Activated naive CD8-positive, alpha-beta T cell treated with anti-CD3 and anti-CD28 coated beads, Interleukin-2, amount 50 U/mL, for 16 hours (primary cell): ENCODE data around the gene NUP153.
"Not testable (repeated sequence)": the region's sequence is repeated elsewhere in the genome, so short reads cannot be mapped to it uniquely, and the experiment has no call there.

Experiments used
- DNase-seq: peaks from one replicate; pipeline ENCODE4 v3.0.0-alpha.2; 2020; ENCODE audit warnings: low read depth, low spot score

NUP153 gene

DNA sequence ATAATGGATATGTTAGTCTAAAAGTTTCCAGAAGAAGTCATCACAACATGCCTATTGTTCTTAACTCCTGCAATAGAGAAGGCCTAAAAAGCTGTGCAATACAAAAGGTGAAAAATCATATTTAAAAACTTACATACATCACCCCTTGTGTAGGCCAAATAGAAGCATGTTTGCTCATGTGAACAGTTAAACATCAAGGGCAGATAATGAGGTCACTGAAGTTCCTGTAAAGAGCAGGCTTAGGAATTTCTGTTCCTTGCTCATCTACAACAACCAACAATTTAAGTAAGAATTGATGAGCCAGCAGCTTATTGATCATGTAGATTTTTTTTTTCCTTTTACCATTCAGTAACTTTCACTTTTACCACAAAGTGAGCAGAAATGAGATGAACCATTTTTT, 7.5 kb upstream of the NUP153 start:
- no peak for DNase-seq

- DNase-seq, result no peak
Observed at GRCh38 chr6:17712576-17712975, 5.9 kb upstream of the NUP153 start.

DNA sequence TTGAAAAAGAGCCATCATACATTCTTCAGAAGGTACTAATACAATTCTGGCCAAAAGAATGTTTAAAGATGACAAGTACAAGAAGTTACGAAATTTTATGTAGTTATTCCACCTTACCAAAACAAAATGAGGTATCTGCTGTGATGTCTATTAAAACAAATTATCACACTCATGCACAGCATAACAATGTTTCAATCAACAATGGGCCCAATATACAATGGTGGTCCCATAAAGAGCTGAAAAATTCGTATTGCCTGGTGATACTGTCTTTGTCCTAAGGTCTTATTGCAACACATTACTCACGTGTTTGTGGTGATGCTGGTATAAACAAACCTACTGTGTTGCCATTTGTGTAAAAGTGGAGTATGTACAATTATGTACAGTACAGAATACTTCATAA, 3.6 kb upstream of the NUP153 start:
- DNase-seq, result no peak

DNA sequence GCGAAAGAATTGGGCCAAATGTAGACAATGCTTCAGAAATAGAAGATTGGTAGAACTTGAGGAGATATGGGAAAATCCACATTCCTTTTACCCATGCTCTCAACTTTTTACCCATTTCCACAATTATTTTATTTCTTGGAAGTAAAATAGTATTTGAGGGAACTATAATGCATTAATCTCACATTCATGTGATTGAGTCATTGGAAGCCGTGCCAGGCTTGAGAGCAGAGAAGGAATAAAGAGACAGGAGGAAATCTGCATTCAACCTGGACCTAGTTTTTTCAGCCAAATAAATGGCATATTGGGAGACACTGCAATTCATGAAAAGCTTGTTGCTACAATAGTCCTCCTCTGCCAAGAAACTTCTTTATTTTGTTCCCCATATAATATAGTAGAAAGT, 2.8 kb upstream of the NUP153 start:
- DNase-seq, result no peak

DNA sequence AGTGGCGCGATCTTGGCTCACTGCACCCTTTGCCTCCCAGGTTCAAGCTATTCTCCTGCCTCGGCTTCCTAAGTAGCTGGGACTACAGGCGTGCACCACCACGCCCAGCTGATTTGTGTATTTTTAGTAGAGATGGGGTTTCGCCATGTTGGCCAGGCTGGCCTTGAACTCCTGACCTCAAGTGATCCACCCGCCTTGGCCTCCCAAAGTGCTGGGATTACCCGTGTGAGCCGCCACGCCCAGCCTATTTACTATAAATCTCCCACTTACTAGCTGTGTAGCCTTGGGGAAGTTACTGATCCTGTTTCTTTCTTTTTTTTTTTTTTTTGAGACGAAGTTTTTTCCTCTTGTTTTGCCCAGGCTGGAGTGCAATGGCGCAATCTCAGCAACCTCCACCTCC, 1.3 kb upstream of the NUP153 start:
- not testable (repeated sequence) for DNase-seq

DNA sequence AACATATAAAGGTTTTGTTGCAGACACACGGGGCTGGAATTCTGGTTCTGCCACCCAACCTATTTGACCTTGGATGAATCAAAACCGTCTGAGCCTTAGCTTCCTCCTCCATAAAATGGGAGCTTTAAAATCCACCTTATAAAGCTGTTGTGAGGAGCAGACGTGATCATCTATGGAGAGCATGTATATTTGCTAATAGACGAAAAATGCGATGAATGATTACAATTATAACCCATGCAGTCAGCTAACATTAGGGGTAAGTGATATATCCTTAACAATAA, 586 bp upstream of the NUP153 start:
- DNase-seq, result no peak

DNA sequence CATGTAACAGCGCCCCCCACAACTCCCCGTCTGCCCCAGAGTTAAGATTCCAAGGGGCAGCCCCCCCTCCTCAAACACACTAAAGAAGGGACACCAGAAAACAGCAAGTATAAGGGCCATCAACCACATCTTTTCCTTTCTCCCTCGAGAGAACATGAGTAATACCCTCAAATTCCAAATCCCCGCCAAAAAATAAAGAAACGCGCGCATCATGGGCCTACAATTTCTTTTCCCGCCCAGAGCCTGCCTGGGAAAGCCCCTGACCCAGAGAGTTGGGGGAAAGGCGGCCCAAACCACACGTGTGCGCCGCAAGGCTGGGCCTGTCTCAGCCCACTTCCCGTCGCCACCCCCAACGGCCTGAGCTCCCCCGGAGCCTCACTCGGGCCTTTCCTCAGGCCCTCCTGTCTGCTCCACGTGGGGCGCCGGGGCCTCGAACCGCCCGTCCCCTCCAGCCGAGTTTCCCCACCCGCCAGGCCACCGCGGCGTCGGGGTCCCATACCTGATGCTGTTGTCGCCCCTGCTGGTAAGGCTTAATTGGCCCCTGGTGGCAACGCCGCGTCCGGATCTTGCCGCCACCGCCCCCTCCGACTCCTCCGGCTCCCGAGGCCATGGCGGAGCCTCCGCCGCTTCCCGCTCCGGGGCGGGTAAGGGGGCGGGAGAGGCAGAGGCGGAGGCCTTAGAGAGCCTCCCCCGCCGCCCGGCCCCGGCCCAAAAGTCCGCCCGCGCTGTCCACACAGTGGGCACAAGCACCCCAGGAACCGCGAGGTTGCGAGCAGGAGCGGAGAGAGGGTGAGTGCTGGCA, 746 bp downstream of the NUP153 start:
- DNase-seq, result peak; percentile 77

- DNase-seq, result no peak
Observed at GRCh38 chr6:17705428-17705777, 1.3 kb downstream of the NUP153 start.

DNA sequence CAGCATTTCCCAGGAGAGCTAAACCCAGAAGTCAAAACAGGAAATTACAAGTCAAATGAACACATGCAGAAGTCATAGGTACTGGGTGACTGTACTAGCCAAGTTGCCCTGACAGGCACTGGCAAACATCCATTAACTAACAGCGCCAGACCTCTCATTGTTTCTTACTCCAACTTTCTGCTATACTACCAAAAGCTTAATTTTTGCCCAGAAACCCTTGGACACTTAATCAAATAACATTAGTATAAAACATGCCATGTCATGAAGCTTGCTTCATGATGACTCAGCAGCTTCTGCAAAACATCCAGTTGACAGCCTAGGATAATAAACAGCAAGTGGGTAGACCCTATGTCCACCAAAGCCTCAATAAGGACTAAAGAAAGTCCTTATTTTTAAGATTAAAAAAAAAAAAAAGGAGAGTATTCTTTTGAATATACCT, 3.5 kb downstream of the NUP153 start:
- DNase-seq, result no peak

GRCh38 chr6:17700421-17701416, 6.0 kb downstream of the NUP153 start:
- DNase-seq, result no peak

DNA sequence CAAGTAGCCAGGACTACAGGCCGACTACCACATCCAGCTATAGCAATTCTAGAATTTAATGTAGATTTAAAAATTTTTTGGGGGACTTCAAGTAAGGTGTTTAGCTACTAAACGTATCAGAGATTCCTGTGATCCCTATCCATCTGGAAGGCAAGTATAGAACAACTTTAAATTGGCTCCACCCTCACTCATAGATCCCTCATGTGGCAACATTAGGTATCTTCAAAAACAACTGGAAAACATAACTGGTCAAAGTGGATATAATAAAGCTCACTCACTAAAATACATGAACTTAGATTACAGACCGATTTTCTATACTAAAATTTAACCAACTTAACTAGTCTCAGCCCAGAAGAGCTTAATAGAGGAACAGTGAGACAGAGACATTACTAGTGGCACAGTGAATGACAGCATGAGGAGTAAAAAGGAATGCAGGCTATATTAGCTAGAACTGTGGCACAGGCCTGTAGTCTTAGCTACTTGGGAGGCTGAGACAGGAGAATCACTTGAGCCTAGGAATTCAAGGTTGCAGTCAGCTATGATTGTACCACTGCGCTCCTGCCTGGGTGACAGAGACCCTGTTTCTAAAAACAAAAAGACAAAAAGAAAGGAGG, 14.7 kb downstream of the NUP153 start:
- DNase-seq, result no peak

GRCh38 chr6:17688481-17688880, 18.2 kb downstream of the NUP153 start:
- no peak for DNase-seq

DNA sequence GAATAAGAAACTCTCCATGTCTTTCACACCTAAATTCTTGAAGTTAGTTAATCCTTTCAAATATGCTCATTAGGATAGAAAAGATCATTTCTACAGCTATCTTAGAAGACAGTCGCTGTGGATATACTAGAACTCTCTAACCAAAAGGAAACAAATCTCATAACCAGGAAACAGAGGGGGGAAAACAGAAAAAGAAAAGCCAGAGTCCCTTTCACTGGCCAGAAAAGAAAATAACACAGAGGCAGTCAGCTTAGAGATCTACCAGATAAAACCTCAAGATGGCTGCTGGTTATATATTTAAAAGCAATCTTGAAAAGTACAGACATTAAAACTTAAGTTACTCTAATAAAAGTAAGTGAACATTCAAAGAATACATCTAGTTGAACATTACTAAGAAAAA, 19.6 kb downstream of the NUP153 start:
- no peak for DNase-seq

- DNase-seq, result no peak
Observed at GRCh38 chr6:17684134-17684533, 22.6 kb downstream of the NUP153 start.

DNA sequence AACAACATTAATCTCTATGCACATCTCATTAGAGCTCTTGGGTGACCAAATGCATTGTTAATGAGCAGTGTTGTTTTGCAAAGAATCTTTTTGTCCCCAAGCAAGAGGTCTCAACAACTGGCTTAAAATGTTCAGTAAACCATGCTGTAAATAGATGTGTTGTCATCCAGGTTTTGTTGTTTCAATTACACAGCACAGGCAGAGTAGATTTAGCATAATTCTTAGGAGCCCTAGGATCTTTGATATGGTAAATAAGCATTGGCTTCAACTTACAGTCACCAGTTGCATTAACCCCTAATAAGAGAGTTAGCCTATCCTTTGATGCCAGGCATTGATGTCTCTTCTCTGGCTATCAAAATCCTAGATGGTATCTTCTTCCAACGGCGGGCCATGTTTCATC, 23.3 kb downstream of the NUP153 start:
- no peak for DNase-seq

DNA sequence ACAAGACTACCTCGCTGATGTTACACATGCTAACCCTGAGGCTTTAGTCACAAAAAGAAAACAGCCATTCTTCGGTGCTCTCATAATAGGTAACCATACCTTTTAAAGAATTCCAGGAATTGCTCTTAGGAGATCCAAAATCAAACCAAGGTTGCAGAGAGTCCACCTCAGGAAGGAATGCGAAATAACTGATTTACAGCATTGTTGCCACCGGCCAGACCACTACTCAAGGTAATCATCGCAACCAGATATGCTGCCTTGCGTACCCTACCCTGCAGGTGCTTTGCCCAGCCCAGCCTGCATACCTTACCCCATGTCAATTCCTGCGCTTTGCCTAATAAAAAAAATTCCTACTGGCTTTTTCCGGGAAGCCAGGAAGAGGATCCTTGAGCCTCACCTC, 27.0 kb downstream of the NUP153 start:
- DNase-seq, result no peak

DNA sequence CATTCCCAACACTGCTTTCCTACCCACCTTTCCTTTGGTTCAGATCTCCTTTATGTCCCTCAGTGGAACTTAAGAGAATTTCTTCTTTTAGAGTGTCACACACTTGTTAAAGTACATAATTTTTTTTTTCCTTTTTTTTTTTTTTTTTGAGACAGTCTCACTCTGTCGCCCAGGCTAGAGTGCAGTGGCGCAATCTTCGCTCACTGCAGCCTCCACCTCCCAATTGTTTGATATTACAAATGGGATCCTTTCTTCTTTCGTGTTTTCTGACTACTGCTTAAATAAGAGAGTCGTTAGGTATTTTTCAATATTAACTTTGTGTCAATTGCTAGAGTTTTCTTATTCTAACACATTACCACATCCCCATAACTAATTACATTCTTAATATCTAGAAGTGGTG, 29.1 kb downstream of the NUP153 start:
- DNase-seq, result no peak

- DNase-seq, result no peak
Observed at GRCh38 chr6:17673543-17674254, 33.0 kb downstream of the NUP153 start.

DNA sequence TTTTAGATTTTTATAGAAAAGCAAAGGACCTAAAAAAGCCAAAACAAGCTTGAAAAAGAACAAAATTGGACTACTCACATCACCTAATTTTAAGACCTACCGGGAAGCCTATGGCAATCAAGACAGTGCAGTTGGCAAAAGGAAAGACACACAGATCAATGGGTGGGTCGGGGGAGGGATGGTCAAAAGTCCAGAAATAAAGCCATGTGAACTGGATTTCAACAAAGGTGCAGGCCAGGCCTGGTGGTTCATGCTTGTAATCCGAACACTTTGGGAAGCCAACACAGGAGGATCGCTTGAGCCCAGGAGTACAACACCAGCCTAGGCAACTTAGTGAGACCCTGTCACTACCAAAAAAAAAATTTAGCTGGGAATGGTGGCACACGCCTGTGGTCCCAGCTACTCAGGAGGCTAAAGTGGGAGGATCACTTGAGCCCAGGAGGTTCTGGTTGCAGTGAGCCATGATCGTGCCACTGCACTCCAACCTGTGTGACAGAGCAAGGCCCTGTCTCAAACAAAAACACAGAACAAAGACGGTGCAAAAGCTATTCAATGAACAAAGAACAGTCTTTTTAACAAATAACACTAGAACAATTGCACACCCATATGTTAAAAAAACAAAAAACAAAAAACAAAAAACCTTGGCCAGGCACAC, 34.5 kb downstream of the NUP153 start:
- no peak for DNase-seq

DNA sequence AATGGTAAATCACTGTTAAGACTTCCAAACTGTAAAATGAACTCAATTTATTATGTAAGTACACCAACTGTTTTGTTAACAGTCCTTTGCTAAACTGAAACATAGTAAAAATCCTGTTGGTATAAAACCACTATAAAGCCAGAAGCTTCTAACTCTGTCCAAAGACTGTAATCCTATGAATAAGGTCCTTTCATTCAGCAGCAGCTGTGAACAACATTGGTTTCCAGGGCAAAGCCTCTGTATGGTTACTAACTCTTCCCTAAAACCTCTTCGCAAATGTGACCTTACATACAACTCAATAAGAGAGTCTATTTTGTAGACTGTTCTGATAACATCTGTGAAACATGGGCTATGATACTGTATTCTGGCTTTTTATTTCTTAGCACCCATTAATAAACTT, 40.1 kb downstream of the NUP153 start:
- no peak for DNase-seq

DNA sequence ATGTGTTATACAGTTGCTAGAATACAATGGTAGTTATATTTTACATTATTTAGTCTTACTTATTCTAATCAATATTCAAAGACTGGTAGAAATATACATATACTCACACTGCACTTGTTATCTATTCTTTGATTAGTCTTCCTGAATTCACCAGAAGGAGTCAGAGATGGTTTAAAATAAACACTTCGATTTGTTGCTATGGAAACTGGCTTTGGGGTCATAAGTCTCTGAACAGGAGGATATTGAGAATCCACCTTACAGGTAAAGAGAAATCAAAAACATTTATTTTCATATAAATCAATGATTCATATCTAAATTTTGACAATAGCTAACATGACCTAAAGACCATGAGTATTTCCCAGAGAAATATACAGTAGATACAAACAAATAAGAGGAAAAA, 41.6 kb downstream of the NUP153 start:
- DNase-seq, result no peak
